GM23338 (cell line): ENCODE measurements around the gene DNAH9. TPM values are rescaled to one million over a fixed set of nuclear protein-coding genes. Genes with fewer than 3 reads are reported as not detected.
A peak's percentile ranks its signal among the peaks of the same experiment; 100 is the strongest.

ENCODE experiments used
- ATAC-seq: fragments of 200-7000 bp; cut with Tn5 transposase; 3 replicates; pipeline ENCODE4 v1.9.1; 2020
- DNase-seq: peaks from one replicate; pipeline ENCODE4 v3.0.0-alpha.2; 2015; ENCODE audit warnings: low spot score
- H2AFZ ChIP-seq: fragments of 200-600 bp; sonication (generic); 2 replicates; pipeline ENCODE4 v1.8.0; 2016; ENCODE audit warnings: antibody characterized with exemption, mild to moderate bottlenecking, moderate library complexity
- H3F3A ChIP-seq: fragments of 200-600 bp; sonication (generic); replicated peaks from 2 replicates; pipeline ENCODE4 v1.8.0; 2017; ENCODE audit warnings: antibody characterized with exemption, mixed run types, low read depth
- H3K27ac ChIP-seq: fragments of 200-600 bp; sonication (generic); 2 replicates; pipeline ENCODE4 v1.6.1; 2016; ENCODE audit warnings: low read depth
- H3K27me3 ChIP-seq: fragments of 200-600 bp; sonication (generic); 2 replicates; pipeline ENCODE4 v1.8.0; 2016; ENCODE audit warnings: mild to moderate bottlenecking, mixed run types, moderate library complexity; ENCODE audit not compliant: insufficient read depth
- H3K36me3 ChIP-seq: fragments of 200-600 bp; sonication (generic); 2 replicates; pipeline ENCODE4 v1.8.0; 2016; ENCODE audit warnings: mild to moderate bottlenecking; ENCODE audit not compliant: insufficient read depth
- H3K4me1 ChIP-seq: fragments of 200-600 bp; sonication (generic); 2 replicates; pipeline ENCODE4 v1.8.0; 2016; ENCODE audit warnings: mild to moderate bottlenecking, moderate library complexity; ENCODE audit not compliant: insufficient read depth
- H3K4me2 ChIP-seq: fragments of 200-600 bp; sonication (generic); 2 replicates; pipeline ENCODE4 v1.7.1; 2017; ENCODE audit warnings: mixed run types
- H3K4me3 ChIP-seq: fragments of 200-600 bp; sonication (generic); 2 replicates; pipeline ENCODE4 v1.6.1; 2016; ENCODE audit warnings: mixed run types
- H3K79me2 ChIP-seq: fragments of 200-600 bp; sonication (generic); replicated peaks from 2 replicates; pipeline ENCODE4 v1.8.0; 2017; ENCODE audit warnings: mild to moderate bottlenecking; ENCODE audit not compliant: insufficient read depth
- H3K9me2 ChIP-seq: fragments of 200-600 bp; sonication (generic); 2 replicates; pipeline ENCODE4 v1.8.0; 2017; ENCODE audit not compliant: insufficient read depth
- H4K20me1 ChIP-seq: fragments of 200-600 bp; sonication (generic); replicated peaks from 2 replicates; pipeline ENCODE4 v1.8.0; 2017; ENCODE audit warnings: mild to moderate bottlenecking; ENCODE audit not compliant: insufficient read depth
- H3K27ac Mint-ChIP-seq: 2 replicates; pipeline ENCODE4 v1.8.0; 2020; ENCODE audit warnings: inconsistent platforms, mild to moderate bottlenecking, moderate library complexity, mixed read lengths
- H3K27me3 Mint-ChIP-seq: 3 replicates; pipeline ENCODE4 v1.8.0; 2022; ENCODE audit warnings: low read depth, mild to moderate bottlenecking, moderate library complexity, mixed read lengths, inconsistent platforms; ENCODE audit not compliant: insufficient read depth, poor library complexity
- H3K36me3 Mint-ChIP-seq: 3 replicates; pipeline ENCODE4 v1.8.0; 2021; ENCODE audit warnings: low read depth, mild to moderate bottlenecking, inconsistent platforms, moderate library complexity, mixed read lengths
- H3K4me1 Mint-ChIP-seq: 3 replicates; pipeline ENCODE4 v1.8.0; 2020; ENCODE audit warnings: mild to moderate bottlenecking, inconsistent platforms, mixed read lengths
- H3K4me3 Mint-ChIP-seq: 3 replicates; pipeline ENCODE4 v1.8.0; 2021; ENCODE audit warnings: moderate library complexity, mild to moderate bottlenecking, inconsistent platforms, mixed read lengths
- H3K9me3 Mint-ChIP-seq: 3 replicates; pipeline ENCODE4 v1.8.0; 2020; ENCODE audit warnings: moderate library complexity, mild to moderate bottlenecking, inconsistent platforms, mixed read lengths
- CREB1 ChIP-seq: fragments of 250-450 bp; sonication (Bioruptor Pico); IDR thresholded peaks from 2 replicates; pipeline ENCODE4 v1.5.0; 2020; ENCODE audit warnings: low read depth, mild to moderate bottlenecking, moderate library complexity
- EZH2 ChIP-seq: fragments of 200-600 bp; sonication (generic); IDR thresholded peaks from one replicate; pipeline ENCODE4 v1.8.0; 2017; ENCODE audit warnings: antibody characterized with exemption, mild to moderate bottlenecking, low read depth; ENCODE audit not compliant: unreplicated experiment
- EZH2phosphoT487 ChIP-seq: fragments of 200-600 bp; sonication (generic); IDR thresholded peaks from one replicate; pipeline ENCODE4 v1.8.1; 2018; ENCODE audit warnings: antibody characterized with exemption; ENCODE audit not compliant: unreplicated experiment
- JUNB ChIP-seq: IDR thresholded peaks from one replicate; pipeline ENCODE4 v1.6.1; 2016; ENCODE audit warnings: antibody characterized with exemption; ENCODE audit not compliant: unreplicated experiment
- NANOG ChIP-seq: IDR thresholded peaks from 2 replicates; pipeline ENCODE4 v1.6.1; 2016; ENCODE audit warnings: antibody characterized with exemption, borderline replicate concordance
- REST ChIP-seq: IDR thresholded peaks from one replicate; pipeline ENCODE4 v1.6.1; 2018; ENCODE audit warnings: antibody characterized with exemption; ENCODE audit not compliant: unreplicated experiment
- STAT1 ChIP-seq: IDR thresholded peaks from one replicate; pipeline ENCODE4 v1.6.1; 2016; ENCODE audit warnings: antibody characterized with exemption; ENCODE audit not compliant: unreplicated experiment
- ZNF114 ChIP-seq: fragments of 250-450 bp; sonication (Bioruptor Pico); IDR thresholded peaks from 2 replicates; pipeline ENCODE4 v1.5.0; 2020; ENCODE audit warnings: mild to moderate bottlenecking, moderate library complexity
- ZNF331 ChIP-seq: fragments of 250-450 bp; sonication (Bioruptor Pico); IDR thresholded peaks from 2 replicates; pipeline ENCODE4 v1.5.0; 2020; ENCODE audit warnings: low read depth, mild to moderate bottlenecking, moderate library complexity
- ZNF462 ChIP-seq: fragments of 250-450 bp; sonication (Bioruptor Pico); IDR thresholded peaks from 2 replicates; pipeline ENCODE4 v1.5.0; 2020; ENCODE audit warnings: mild to moderate bottlenecking, moderate library complexity
- polyA plus RNA-seq: library from polyadenylated mRNA; unstranded; fragments of >200 nt; fragmentation: Nextera tagmentation; extraction: Ambion mirVana; gene quantifications from 2 replicates; pipeline ENCODE4 v1.2.1, GENCODE V29; 2016
- total RNA-seq: library from RNA; depleted of rRNA; stranded (reverse); fragments of >200 nt; shearing (Covaris generic); gene quantifications from 2 replicates; pipeline ENCODE4 v1.2.3, GENCODE V29; 2014
- TF ChIP-seq, protein P1 (sequence below), 2 experiments: fragments of 200-600 bp in 1 of 2; sonication (generic) in 1 of 2; conservative IDR thresholded peaks; 2 replicates each; pipeline versions ENCODE4 v1.5.1 to v1.6.1; 2016 to 2017; ENCODE audit warnings: antibody characterized with exemption in 2 of 2, low read depth in 2 of 2, mild to moderate bottlenecking in 2 of 2, moderate library complexity in 1 of 2
- TF ChIP-seq, protein P2 (sequence below): IDR thresholded peaks from 2 replicates; pipeline ENCODE4 v1.6.1; 2016; ENCODE audit warnings: antibody characterized with exemption

Gene DNAH9
- total and polyA plus RNA-seq, 2 experiments from 2014 or later = not detected

DNA sequence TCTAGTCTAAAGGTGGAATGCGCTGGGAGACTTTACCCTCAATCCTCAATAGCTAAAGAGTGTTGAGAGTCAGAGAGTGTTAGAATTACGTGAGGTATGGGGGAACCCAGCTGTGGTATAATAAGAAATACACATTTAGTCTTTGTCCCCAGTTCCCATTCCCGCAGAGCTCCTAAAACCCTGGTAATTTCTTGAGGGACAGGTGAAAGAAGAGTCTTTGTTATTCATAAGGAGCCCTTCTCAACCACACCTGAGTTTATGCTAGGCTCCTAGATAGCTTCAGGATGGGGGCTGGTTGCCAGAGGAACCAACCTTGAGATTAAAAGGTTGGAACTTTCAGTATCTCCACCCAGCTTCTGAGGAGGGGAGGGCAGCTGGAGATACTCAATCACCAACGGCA lies 393.2 kb downstream of the DNAH9 start (continued):
- TF ChIP-seq REST = no peak

GRCh38 chr17:11996722-11997146 lies 398.5 kb downstream of the DNAH9 start:
- ATAC-seq (no peak), DNase-seq (peak; percentile 70)
- no peaks in the 10 kb centered on the region for H4K20me1 ChIP-seq
- peak overlapping the region; percentile 90 for H3K27ac Mint-ChIP-seq
- peaks cover 16% of the 10 kb centered on the region for H3K36me3 Mint-ChIP-seq
- H3K4me1 ChIP-seq = peaks cover 18% of the 10 kb centered on the region
- H3K4me2 ChIP-seq = peak overlapping the region; percentile 86
- 0 out of 2 replicates have a peak, but pooled peaks cover 2% of the 10 kb centered on the region for H3K9me2 ChIP-seq
- peaks cover 5% of the 10 kb centered on the region; the same call in 1 of the 2 replicates for H3F3A ChIP-seq
- H3K9me3 Mint-ChIP-seq = no peaks in the 10 kb centered on the region; the same call in 1 of the 3 replicates
- peak overlapping the region; percentile 80; the same call in 1 of the 2 replicates for H2AFZ ChIP-seq
- H3K36me3 ChIP-seq = no peaks in the 10 kb centered on the region
- H3K27me3 Mint-ChIP-seq = peaks cover 6% of the 10 kb centered on the region
- H3K4me3 Mint-ChIP-seq = peak overlapping the region; percentile 88
- peaks cover 20% of the 10 kb centered on the region for H3K4me1 Mint-ChIP-seq
- no peaks in the 10 kb centered on the region for H3K27me3 ChIP-seq
- H3K79me2 ChIP-seq = peaks cover 8% of the 10 kb centered on the region; the same call in 1 of the 2 replicates
- peak overlapping the region; percentile 88 for H3K27ac ChIP-seq
- peak overlapping the region; percentile 65 for H3K4me3 ChIP-seq
- TF ChIP-seq ZNF331 (CRISPR knock-in tag) = no peak
- no peak for TF ChIP-seq JUNB
- no peak for TF ChIP-seq ZNF462 (CRISPR knock-in tag)
- TF ChIP-seq EZH2phosphoT487 = no peak
- TF ChIP-seq CREB1 (CRISPR knock-in tag) = no peak
- no peak for TF ChIP-seq EZH2
- TF ChIP-seq NANOG = no peak
- TF ChIP-seq, protein P1, sequence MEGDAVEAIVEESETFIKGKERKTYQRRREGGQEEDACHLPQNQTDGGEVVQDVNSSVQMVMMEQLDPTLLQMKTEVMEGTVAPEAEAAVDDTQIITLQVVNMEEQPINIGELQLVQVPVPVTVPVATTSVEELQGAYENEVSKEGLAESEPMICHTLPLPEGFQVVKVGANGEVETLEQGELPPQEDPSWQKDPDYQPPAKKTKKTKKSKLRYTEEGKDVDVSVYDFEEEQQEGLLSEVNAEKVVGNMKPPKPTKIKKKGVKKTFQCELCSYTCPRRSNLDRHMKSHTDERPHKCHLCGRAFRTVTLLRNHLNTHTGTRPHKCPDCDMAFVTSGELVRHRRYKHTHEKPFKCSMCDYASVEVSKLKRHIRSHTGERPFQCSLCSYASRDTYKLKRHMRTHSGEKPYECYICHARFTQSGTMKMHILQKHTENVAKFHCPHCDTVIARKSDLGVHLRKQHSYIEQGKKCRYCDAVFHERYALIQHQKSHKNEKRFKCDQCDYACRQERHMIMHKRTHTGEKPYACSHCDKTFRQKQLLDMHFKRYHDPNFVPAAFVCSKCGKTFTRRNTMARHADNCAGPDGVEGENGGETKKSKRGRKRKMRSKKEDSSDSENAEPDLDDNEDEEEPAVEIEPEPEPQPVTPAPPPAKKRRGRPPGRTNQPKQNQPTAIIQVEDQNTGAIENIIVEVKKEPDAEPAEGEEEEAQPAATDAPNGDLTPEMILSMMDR (conservative IDR thresholded peaks at IDR 0.05; ENCODE audit: low read depth in 2 of 2) = no peak
- no peak for TF ChIP-seq STAT1
- TF ChIP-seq ZNF114 (CRISPR knock-in tag) = no peak
- TF ChIP-seq, protein P2, sequence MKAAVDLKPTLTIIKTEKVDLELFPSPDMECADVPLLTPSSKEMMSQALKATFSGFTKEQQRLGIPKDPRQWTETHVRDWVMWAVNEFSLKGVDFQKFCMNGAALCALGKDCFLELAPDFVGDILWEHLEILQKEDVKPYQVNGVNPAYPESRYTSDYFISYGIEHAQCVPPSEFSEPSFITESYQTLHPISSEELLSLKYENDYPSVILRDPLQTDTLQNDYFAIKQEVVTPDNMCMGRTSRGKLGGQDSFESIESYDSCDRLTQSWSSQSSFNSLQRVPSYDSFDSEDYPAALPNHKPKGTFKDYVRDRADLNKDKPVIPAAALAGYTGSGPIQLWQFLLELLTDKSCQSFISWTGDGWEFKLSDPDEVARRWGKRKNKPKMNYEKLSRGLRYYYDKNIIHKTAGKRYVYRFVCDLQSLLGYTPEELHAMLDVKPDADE = no peak
